ENCODE measurements around the gene SCN5A.
"Not testable (repeated sequence)": the region's sequence is repeated elsewhere in the genome, so short reads cannot be mapped to it uniquely, and the experiment has no call there.

Gene SCN5A

DNA sequence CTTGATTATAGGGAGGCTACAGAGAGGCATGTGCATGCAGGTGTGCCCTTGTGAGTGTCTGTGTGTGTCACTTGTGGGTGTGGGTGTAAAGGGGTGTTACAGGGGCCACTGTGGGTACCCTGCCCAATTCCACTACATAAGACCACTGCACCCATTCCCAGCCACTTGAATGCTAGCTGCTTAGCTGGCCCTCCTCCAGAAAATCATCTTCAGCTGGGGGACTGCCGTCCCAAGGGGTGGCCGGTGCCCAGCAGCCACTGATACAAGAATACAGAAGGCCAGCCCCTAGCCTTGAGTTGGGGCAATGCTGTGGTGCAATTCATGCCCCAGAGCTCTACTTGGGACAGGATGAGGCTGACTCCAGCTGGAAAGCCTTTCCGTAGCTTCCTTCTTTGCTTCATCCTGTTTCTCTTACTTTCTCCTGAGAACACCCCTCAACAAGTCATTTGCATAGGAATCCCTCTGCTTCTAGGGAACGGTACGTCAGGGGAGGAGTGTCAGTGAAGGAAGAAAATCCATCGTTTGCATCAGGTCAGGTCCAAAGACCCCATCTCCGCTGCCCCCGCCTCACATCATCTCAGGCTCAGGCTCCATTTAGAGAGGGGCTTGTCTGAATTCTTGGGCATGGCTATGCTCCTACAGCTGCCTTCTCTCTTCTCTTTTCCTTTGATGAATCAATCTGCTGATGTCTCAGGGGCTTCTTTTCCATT is 72.0 kb downstream of the SCN5A start:
- no peak for DNase-seq

DNA sequence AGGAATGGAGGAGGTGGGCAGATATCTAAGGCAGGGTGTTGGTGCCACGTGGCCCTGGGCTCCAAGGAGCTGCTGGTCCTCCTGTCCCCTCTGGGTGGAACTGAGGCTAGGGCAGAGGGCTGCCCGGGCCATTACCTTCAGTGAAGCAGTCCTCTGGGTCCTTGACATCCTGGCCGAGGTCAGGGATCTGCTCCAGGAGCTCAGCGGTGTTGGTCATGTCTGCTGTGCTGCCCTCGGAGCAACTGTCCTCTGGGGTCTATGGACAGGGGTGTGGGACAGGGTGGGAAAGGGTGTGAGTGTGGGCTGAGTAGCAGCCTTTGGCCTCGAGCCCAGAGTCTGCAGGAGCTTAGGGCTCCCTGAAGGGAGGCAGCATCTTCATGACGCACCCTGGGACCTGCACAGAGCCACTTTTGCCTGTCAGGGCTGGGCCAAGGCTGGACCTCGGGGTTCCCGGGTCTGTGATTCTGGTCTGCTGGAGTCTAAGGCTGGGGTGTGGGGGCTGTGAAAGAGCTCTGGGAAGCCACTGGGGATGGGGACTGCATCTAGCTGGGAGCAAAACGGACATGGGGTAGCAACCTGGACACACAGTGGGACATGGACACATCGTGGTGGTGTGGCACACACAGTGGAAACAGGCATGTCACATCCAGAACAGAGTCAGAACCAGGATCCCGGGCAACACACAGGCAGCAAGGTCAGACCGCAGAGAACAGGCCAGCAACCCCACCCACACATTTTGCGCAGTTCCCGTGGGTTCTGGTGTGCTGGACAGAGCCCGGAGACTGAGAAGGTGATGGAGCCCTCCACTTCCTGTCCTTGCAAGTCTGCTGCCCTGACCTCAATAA is 72.7 kb downstream of the SCN5A start:
- DNase-seq = no peak

DNA sequence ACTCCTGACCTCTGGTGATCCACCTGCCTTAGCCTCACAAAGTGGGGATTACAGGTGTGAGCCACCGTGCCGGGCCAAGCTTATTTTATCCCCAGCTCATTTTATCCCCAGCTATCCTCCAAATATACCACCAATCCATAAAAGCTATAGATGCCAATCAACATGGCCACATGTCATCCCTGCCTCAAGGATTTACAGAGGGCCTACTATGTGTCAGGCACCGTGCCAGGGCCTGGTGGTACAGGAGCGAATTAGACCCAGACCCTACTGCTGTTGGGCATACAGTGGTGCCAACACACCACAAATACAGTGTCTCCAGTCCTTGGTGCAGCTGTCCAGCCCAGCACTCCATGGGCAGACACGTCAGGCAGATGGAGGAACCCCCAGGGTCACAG is 73.4 kb downstream of the SCN5A start:
- no peak for DNase-seq

DNA sequence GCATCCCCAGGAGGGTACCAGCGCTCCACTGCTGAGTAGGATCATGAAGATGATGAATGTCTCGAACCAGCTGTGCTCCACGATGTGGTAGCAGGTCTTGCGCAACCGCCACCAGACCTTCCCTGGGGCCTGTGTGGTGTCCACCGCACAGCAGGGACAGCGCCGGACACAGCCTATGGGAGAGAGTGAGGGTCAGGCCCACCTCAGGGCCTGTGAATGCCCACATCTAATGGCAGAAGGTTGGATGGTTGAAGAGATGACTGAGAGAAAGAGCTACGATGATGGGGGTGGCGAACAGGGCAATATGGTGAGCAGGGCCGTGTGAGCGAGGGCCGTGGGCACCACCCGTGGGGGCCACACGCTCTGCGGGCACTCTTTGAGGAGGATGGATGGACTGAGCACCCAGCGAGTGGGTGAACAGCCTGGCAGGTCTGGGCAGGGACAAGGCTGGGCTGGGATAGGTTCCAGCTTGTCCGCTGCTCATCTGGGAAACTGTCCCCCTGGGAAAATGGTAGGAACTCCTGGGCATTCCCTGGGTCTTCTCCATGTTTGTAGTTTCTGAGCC is 74.1 kb downstream of the SCN5A start:
- no peak for DNase-seq

DNA sequence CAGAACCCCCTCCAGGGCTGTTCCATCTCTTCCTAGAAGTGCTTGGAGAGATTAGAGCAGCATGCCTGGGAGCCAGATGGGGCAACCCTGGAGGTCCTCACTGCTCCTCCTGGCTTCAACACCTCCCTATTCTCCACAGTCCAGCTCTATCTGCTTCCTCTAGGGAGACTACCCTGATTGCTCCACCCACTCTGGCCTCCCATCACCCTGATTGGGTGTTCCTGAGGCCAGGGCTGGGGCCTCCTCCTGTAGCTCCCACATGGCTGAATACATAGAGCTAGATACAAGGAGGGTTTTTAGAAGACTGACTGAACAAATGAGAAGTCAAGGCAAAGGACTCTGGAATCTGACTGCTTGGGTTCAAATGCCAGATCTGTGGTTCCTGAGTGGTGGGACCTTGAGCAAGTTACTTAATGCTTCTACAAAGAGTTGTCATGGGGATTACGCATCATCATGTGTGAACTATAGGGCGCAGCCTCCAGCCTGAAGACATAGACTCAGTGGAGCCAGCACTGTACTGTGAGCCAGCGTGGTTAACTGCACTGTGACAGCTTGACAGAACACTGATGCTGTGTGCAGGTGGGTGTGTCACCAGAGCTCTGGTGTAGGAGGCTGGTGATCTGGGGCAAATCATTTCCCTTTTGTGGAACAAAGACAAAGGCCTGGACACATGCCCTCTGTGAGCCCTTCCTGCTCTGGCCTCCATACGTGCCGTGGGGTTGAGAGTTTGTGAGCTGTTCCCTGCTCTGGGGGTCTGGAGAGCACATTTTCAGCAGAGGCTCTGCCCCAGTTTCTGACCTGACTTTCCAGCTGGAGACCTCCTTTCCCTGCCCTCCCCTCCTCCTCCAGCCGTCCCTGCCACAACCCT is 74.8 kb downstream of the SCN5A start:
- DNase-seq = no peak

DNA sequence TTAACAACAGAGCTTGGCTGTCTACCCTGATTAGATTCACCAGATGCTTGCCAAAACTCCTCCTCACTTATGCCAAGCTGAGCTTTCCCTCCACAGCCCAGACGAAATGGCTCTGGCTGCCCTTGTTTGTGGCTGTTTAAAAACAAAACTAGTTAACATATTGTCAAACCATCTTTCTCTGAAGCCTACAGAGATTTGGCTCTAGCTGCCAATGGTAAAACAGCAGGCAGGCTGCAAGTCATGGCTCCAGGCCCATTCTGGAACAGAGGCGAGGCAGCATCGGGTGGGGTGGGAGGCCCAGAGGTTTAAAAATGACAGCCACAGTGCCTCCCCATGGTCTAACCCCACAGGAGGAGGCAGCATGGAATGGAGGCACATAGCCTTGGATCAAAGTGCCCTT is 75.9 kb downstream of the SCN5A start:
- no peak for DNase-seq

DNA sequence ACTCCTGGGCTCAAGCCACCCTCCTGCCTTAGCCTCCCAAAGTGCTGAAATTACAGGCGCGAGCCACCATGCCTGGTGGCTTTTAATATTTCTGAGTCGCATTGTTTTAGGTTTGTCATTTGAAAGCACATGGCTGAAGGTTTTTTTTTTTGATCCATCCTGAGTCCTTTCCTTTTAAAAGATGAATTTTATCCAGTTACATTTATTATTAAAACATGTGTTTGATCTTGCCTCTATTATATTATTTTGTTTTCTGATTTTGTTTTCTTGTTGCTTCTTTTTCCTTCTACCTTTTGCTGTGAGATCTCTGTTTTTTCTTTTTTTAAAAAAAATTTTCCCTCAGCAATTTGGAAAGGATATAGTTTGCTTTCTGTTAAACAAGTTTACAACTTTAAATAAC is 76.4 kb downstream of the SCN5A start:
- no peak for DNase-seq

DNA sequence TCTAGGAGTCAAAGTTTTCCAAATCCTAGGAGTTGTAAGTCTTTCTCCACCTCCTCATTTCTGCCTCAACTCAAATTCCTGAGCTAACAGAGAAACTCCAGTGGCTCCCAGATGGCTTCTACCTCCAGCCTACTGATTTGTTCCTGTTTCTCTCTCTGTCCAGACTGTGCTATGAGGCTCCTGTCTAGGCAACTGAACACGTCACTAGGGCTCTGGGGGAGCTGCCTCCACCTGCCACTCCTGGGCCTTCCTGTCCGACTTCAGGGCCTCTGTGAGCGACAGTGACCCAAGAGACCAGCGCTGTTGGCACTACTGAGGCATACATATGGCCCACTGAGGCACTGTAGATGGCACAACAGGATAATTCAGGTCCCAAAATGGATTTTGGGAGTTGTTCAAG is 82.0 kb downstream of the SCN5A start:
- DNase-seq = no peak

DNA sequence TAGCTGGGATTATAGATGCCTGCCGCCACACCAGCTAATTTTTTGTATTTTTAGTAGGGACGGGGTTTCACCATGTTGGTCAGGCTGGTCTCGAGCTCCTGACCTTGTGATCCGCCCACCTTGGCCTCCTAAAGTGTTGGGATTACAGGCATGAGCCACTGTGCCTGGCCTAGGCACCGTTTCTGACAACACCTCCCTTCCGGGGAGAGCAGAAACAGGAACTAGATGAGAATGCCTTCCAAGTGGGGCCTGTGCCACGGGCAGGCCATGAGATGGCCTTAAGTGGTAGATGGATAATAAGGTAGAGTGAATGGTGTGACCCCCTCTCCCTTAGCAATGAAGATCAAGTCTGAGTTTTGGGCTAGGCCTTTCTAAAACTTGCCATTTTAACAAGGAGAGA is 82.7 kb downstream of the SCN5A start:
- not testable (repeated sequence) for DNase-seq

DNA sequence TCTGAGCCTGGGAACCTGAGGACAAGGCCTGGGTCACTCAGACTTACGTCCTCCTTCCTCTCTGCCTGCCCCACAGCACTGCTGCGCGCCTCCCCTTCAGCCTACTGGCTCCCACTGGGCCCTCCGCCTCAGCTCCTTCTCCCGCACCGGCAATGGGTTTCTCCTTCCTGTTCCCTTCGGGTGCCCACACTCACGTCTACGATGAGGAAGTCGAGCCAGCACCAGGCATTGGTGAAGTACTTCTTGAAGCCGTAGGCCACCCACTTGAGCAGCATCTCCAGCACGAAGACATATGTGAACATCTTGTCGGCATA is 83.3 kb downstream of the SCN5A start:
- no peak for DNase-seq

DNA sequence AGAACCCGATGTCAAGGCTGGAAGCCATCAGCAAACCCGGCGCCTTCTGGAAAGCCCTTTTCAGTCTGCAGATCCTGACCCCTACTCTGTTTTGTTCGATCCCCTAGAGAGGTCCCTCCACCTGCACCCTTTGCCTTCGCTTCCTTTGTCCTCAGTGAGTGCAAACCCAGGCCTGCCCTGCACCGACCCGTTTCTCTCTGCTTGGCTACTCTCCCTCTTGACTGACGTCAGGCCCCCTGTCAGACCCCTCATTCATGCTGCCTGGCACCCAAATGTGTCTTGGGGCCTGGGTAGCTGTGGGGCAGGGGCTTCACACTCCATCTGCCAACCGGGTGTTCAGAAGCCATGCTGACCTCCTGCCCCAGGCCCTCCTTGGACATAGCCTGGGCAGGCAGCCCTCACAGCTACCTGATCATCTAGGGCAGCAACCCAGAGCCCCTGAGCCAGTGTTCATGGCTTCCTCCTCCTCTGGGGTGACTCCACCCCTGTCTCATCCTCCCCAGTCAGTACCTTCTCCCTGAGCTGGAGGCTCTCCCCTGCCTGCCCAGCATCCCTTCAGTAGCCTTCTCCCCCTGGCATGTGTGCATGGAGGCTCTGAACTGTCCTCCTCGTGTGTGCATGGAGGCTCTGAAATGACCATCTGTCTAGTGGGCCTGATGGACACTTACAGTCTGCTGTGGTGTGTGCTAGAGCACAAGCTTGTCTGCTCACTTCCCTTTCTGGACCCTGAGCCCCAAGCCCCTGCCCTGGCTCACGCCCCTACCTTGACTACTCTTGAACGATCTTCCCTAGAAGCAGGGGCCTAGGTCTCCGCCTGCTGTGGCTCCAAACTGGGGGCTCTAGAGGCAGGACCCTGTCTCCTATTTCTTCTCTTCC is 83.9 kb downstream of the SCN5A start:
- DNase-seq = no peak

DNA sequence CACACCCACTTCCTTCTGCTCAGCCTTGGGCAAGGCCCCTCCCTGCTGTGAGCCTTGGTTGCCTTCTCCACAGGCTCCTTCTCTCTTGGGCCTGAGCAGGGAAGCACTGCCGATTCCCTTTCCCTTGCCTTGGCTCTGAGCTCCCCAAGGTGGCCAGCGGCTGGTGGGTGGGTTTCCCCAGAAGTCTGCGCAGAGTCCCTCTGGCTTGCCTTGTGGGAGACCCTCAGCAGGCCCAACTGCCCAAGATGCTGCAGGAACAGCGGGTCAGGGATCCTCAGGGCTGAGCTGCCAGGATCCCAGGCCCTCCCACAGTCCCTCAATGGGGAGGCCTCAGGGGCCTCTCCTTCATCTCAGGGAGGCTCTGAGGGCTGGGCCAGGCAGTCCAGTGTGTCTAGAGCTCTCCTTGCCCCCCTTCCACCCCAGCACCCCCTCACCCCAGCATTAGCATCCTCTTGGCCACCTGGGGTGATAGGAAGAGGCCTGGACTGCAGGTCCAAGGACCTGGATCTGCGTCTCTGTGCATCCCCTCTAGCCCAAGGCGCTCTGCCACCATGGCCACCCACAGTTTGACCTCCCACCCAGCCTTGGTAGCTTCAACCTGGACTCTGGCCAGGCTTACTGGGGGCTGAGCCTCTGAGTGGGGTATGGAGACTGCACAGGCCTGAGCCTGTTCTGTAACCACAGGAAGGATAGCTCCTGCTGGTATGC is 84.7 kb downstream of the SCN5A start:
- no peak for DNase-seq

DNA sequence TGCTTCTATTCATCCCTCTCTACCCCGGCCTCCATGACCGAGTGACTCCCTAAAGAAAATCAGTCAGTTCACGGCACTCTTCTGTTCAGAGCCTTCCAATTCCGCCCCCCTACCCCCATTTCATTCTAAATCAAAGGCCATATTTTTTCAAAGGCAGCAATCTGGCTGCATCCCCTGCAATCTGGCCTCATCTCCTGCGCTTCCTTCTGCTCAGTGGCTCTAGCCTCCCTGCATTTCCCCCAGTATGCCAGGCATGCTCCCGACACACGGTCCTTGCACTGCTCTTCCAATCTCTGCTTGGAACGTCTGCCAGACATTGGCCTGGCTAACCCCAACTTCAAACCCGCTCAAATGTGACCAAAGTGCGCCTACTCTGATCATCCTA is 85.6 kb downstream of the SCN5A start:
- no peak for DNase-seq

DNA sequence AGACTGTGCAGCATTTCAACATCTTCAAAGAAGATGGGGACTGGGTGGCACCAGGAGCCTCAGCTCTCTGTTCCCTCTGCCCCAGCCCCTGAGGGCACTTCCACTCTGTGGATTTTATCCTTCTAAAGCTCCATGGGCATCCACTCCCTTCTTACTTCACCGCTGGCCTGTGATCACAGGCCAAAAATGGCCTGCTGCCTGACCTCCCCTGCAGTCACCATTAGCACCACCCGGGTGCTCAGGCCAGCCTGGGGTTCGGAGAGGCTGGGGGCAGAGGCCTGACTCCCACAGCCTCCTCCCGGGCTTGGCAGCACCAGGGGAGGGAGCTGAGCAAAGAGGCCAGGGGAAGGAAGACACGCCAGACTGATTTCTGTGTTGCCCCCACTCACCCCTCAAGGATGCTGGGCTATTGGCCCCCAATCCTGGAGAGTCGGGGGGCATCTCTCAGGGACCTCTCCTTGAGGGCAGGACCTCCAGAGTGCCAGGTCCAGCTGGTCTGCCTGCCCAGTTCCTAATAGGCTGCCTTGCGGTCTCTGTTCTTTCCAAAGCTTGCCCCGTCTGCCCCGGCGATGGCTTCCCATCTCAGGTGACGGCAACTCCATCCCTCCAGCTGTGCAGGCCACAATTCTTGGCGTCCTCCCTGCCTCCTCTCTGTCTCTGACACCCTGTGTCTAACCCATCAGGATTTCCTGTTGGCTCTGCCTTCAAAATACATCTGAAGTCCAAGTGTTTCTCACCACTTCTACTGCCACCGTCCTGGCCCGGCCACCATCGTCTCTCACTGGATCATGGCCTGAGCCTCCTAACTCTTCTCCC is 86.2 kb downstream of the SCN5A start:
- no peak for DNase-seq

DNA sequence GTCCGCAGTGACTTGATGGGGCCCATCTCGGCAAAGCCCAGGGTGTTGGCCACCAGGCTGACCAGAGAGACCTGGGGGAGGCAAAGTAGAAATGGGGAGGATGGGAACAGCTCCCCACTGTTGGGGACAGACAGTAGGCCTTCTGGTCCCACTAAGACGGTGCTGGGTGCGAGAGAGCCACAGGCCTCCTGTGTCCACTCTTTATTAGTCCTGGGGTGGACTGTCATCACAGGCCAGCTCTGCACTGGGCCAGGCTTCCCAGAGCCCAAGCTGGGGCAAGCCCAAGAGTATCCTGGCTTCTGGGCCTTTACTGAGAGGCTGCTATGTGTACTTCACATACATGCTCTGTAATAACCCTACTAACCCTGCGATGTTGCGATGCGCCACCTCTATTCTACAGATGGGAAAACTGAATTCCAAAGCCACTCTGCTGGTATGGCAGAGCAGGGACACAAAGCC is 87.0 kb downstream of the SCN5A start:
- DNase-seq = no peak

DNA sequence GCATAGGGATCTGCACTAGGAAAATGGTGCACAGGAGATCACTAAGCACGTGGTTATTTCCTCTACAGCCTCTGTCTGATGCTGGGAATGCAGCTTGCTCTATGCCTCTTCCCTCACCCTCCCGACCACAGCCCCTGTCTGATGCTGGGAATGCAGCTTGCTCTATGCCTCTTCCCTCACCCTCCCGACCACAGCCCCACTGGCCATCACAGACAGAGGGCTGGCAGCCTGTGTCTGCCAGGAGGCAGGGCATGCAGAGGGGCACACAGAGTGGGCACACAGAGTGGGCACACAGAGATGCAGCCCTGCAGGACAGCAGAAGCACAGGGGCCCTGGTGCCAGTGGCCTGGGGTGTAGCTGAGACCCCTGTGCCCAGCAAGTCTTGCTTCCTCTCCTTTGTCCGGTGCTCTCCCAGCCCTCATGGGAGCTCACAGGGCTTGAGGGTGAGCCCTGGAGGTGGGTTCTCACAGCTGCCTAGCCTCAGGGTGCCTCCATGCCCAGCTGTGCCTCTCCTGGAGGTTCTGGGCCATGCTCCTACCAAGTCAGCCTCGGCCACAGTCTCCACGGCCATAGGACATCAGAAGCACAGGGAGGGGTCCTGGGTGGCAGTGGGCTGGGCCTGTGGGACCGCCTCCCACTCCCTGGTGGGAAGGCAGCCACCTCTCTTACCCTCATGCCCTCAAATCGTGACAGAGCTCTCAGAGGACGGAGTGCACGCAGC is 87.6 kb downstream of the SCN5A start:
- no peak for DNase-seq

DNA sequence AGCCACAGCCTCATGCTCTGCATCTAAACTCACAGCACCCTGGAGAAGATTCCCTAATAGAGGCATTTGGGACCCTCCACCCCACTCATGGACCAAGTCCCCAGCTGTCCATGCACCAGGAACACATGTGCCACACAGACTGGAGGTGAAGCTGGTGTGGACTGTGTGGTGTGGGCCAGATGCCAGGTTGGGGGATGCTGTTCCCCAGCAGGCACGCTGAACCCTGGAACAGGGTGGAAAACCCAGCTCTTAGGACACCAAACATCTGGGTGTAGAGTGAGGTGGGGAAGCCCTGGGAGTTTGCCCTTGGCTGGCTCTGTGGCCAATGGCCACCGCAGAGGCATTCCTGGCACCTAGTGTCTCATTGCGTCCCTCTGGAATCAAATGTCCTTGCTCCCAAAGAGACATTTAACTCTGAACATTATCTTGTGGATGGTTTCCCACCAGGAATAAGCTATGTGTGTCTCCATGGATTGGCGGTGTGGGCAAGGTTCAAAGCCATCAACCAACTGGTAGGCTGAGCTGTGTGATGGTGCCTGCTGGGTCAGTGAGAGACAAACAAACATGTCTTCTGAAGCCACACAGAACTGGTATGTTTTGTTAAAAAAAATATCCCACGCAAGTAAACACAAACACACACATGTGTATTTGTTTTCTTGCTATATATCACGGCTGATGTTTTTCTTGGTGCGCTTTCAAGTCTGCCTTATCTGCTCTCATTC is 88.3 kb downstream of the SCN5A start:
- DNase-seq = no peak

DNA sequence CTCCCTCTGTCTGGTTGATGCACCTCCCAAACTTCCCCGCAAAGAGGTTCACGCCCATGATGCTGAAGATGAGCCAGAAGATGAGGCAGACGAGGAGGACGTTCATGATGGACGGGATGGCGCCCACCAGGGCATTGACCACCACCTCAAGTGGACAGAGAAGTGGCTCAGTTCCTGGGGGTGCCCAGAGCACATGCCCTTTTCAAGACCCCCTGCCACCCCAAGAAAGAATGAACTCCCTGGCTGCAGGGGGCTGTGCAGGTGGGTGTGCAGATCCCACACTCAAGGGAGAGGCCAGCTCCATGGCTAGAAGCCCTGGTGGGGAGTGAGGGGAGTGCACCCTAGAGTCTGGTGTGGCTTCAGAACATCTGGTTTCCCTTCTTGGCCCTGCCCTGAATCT is 89.2 kb downstream of the SCN5A start:
- no peak for DNase-seq

DNA sequence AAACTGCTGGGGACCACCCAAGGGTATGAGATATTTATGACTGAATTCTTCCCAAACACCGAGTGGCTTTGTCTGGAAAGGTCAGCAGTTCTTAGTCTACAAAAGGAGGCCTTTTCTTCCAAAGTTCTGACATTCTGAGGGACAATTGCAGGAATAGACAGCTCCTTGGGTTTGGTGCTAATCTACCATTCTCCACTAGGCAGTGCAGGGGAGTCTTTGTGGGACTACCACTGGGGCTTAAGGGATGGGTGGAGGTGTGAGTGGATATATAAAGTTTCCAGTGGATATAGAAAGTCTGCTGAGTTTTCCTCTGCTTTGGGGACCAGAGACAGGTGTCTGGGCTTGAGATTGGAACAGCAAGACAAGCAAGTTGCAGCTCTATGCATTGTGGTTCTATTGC is 90.6 kb downstream of the SCN5A start:
- DNase-seq = no peak

All from NCI-H2227 treated with DMSO at 0.1 percent for 48 hours (cell line).